SW 1271 (cell line): ENCODE measurements around the gene MPP1.

Source experiments
- DNase-seq, 2 experiments: peaks; one replicate each; lab custom pipeline; 2025; lab: John Stamatoyannopoulos, UW

MPP1 gene

GRCh38 chrX:154731881-154732280 lies 73.4 kb downstream of the MPP1 start:
- no peak for DNase-seq

- DNase-seq: no peak
Measured at GRCh38 chrX:154731184-154731583, 74.1 kb downstream of the MPP1 start.

- DNase-seq: no peak
Measured at GRCh38 chrX:154730253-154730891, 74.9 kb downstream of the MPP1 start.

GRCh38 chrX:154729439-154729838 lies 75.8 kb downstream of the MPP1 start:
- no peak for DNase-seq
